ENCODE results near the gene FKBP14.

GRCh38 chr7:29998489-29998888, 28.0 kb downstream of the FKBP14 start:
- TF ChIP-seq, protein P1, sequence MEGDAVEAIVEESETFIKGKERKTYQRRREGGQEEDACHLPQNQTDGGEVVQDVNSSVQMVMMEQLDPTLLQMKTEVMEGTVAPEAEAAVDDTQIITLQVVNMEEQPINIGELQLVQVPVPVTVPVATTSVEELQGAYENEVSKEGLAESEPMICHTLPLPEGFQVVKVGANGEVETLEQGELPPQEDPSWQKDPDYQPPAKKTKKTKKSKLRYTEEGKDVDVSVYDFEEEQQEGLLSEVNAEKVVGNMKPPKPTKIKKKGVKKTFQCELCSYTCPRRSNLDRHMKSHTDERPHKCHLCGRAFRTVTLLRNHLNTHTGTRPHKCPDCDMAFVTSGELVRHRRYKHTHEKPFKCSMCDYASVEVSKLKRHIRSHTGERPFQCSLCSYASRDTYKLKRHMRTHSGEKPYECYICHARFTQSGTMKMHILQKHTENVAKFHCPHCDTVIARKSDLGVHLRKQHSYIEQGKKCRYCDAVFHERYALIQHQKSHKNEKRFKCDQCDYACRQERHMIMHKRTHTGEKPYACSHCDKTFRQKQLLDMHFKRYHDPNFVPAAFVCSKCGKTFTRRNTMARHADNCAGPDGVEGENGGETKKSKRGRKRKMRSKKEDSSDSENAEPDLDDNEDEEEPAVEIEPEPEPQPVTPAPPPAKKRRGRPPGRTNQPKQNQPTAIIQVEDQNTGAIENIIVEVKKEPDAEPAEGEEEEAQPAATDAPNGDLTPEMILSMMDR (IDR thresholded peaks at IDR 0.05): no peak
- TF ChIP-seq POLR2A (IDR thresholded peaks at IDR 0.05): no peak

Measured in adrenal gland (tissue), 5 donors.